H1 (cell line): ENCODE measurements around the gene RFX3. TPM values are rescaled to one million over a fixed set of nuclear protein-coding genes. Genes with fewer than 3 reads are reported as not detected.

Experiments used
- RNF2 ChIP-seq: fragments of 200-900, 300-1000 bp; sonication (generic); IDR thresholded peaks from 2 replicates; pipeline ENCODE4 v1.7.1; 2016; ENCODE audit warnings: borderline replicate concordance, low read depth, mild to moderate bottlenecking, antibody characterized with exemption, low read length; ENCODE audit not compliant: poor library complexity, severe bottlenecking; ENCODE audit errors: missing control alignments
- SUZ12 ChIP-seq: fragments of 200-600 bp; sonication (generic); IDR thresholded peaks from 2 replicates; pipeline ENCODE4 v1.6.1; 2012; ENCODE audit warnings: mild to moderate bottlenecking, inconsistent platforms, low read length, moderate library complexity, mixed read lengths
- polyA plus RNA-seq, 7 experiments: library from polyadenylated mRNA; depleted of rRNA in 3 of 7; stranded (reverse) in 5 of 7; unstranded in 2 of 7; fragments of >200 nt in 5 of 7; fragments of 200-250 nt in 2 of 7; gene quantifications; 1 replicate in 5 of 7; 2 replicates in 1 of 7; 4 replicates in 1 of 7; pipeline versions ENCODE4 v1.2.1 to v1.2.3, GENCODE V29; 2011 to 2013; ENCODE audit warnings: missing spikeins in 2 of 7, mixed read lengths in 2 of 7
- total RNA-seq: library from RNA; stranded (reverse); fragmentation: NEBNext Ultra II Directional; extraction: Animal tissue kit (Norgen Biotek cat#: 25700); gene quantifications from 2 replicates; pipeline ENCODE4 v1.2.1, GENCODE V29; 2021

The RFX3 gene
- total and polyA plus RNA-seq, 2 of the 8 experiments (the other 6 are each of a cell fraction or from before 2014, with no cell fraction given), result 4.9 to 22.6 TPM

DNA sequence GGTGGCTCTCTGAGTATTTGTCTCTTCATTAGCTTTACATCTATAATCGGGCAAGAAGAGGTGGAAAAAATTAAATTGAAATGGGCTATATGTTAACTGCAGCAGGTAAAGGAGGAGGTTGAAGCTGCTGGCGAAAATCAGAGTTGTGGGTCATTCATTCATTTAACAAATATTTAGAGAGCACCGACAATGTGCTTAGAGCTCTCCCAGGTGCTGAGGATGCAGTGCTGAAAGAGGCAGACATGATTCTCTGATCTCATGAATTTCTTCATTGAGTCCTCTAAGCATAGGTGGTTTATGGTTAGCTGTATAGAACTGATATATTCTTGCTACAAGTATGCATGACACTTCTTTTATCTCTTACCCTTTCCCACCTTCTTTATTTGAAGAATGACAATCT is 243.4 kb downstream of the RFX3 start (continued):
- TF ChIP-seq RNF2 (no peak), SUZ12 (no peak)
